ENCODE results near the gene GABPB1. TPM values are rescaled to one million over a fixed set of nuclear protein-coding genes. Genes with fewer than 3 reads are reported as not detected.

The GABPB1 gene
- total RNA-seq, 1 donor from 2014 or later = 85.0 TPM

DNA sequence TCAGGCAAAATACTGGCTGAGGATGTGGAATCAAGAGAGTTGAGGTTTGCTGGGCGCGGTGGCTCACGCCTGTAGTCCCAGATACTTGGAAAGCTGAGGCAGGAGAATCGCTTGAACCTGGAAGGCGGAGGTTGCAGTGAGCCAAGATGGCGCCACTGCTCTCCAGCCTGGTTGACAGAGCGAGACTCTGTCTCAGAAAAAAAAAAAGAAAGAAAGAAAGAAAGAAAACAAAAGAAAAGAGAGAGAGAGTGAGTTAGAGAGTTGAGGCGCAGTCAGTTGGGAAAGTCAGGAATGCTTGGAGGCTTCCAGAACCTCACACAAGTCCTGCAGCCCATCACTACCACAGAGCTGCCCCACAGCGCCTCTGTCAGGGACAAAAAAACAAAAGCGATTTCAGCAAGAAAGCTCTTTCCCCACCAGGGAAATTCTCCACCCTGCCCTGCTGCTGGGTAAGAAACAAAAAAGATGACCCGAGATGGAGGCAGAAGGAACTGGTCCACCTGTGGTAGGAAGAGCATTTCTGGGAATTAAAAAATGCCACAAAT lies 103.3 kb downstream of the GABPB1 start:
- H3K27me3 ChIP-seq (ENCODE audit: control insufficient read depth, insufficient read depth, low read length) = no peaks in the 10 kb centered on the region
- no peak for FAIRE-seq
- TF ChIP-seq, protein P1, sequence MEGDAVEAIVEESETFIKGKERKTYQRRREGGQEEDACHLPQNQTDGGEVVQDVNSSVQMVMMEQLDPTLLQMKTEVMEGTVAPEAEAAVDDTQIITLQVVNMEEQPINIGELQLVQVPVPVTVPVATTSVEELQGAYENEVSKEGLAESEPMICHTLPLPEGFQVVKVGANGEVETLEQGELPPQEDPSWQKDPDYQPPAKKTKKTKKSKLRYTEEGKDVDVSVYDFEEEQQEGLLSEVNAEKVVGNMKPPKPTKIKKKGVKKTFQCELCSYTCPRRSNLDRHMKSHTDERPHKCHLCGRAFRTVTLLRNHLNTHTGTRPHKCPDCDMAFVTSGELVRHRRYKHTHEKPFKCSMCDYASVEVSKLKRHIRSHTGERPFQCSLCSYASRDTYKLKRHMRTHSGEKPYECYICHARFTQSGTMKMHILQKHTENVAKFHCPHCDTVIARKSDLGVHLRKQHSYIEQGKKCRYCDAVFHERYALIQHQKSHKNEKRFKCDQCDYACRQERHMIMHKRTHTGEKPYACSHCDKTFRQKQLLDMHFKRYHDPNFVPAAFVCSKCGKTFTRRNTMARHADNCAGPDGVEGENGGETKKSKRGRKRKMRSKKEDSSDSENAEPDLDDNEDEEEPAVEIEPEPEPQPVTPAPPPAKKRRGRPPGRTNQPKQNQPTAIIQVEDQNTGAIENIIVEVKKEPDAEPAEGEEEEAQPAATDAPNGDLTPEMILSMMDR (IDR thresholded peaks at IDR 0.05; ENCODE audit: insufficient read depth, low read length, severe bottlenecking) = no peak
- no peak overlapping the region for H3K4me3 ChIP-seq (ENCODE audit: low read depth, low read length)
- H3K36me3 ChIP-seq (ENCODE audit: control insufficient read depth, insufficient read depth, low read length) = no peaks in the 10 kb centered on the region
- no peak for DNase-seq (ENCODE audit: low read depth)

DNA sequence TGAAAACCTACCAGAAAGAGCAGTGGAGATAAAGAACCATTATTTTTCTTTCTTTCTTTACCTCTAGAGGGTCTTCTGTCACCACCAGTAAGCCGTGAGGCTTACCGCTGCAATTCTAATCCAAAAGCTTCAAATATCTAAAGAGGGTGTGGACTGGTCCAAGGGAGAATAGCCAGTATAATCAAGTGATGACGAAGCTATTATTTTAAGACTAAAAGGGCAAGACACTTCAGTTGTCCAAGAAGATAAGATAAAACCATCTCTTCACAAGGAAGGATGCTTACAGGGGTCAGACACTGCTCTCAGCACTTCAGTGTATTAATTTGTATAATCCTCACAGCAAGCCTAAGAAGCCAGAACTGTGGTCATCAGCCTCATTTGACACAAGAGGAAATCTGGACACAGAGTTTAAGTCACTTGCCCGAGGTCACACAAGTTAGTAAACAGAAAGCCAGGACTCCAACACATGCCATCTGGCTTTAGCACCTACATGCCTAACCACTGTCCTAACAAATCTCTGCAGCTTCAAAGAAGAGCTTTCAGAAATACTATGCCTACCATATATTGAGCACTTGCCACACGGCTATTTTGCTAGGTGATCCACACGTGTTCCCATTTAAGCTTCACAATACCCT lies 104.1 kb downstream of the GABPB1 start:
- TF ChIP-seq, protein P1 (IDR thresholded peaks at IDR 0.05; ENCODE audit: insufficient read depth, low read length, severe bottlenecking) = no peak
- FAIRE-seq (no peak), DNase-seq (ENCODE audit: low read depth) (no peak)
- no peaks in the 10 kb centered on the region for H3K27me3 ChIP-seq (ENCODE audit: control insufficient read depth, insufficient read depth, low read length)
- no peaks in the 10 kb centered on the region for H3K36me3 ChIP-seq (ENCODE audit: control insufficient read depth, insufficient read depth, low read length)
- H3K4me3 ChIP-seq (ENCODE audit: low read depth, low read length) = no peak overlapping the region

DNA sequence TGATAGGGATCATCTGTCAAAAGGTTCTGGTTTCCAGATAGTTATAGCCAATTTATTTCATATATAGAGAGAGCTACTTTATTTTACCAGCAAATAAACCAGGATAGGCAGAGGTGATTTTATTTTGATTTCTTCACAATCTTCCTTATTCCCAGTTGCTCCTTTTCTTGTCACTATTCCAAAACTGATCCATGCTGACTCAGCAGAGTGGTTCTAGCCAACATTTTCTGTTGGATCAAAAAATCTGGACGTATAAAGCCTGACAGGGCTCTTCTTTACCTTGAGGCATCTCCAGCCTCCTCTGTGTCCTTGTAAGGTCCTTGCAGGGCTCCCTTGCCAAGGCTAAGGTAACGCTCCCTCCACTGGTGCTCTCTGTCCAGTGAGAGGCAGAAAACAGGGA lies 105.3 kb downstream of the GABPB1 start:
- Histone ChIP-seq H3K36me3 (ENCODE audit: control insufficient read depth, insufficient read depth, low read length) (no peaks in the 10 kb centered on the region), H3K27me3 (ENCODE audit: control insufficient read depth, insufficient read depth, low read length) (no peaks in the 10 kb centered on the region), H3K4me3 (ENCODE audit: low read depth, low read length) (no peak overlapping the region)
- TF ChIP-seq, protein P1 (IDR thresholded peaks at IDR 0.05; ENCODE audit: insufficient read depth, low read length, severe bottlenecking) = no peak
- DNase-seq (ENCODE audit: low read depth) = no peak
- FAIRE-seq = no peak

DNA sequence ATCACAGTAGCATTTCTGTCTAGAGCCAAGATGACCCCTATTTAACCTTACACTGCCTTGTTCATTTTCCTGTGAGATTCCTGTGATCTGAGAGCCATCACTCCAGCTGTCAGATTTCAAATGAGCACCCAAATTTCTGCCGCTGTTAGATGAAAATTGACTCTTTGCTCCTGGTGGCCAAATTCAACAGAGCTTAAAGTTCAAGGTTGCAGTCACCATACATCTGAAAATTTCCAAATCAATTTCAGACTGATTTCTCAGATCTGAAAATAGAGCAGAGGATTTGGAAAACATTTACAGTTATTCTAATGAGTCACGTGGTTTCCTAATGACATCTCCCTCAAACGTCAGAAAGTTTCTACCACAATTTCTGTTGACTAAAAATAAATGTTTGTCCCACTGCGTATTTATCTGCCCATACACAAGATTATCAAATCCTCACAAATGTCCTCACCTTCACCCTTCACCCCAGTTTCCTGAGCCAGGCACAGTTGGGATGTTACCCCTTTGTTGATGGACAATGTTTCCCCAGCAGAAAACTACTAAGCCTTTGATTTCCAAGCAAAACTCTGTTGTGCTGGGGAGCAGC lies 105.9 kb downstream of the GABPB1 start:
- no peak for FAIRE-seq
- H3K27me3 ChIP-seq (ENCODE audit: control insufficient read depth, insufficient read depth, low read length) = no peaks in the 10 kb centered on the region

DNA sequence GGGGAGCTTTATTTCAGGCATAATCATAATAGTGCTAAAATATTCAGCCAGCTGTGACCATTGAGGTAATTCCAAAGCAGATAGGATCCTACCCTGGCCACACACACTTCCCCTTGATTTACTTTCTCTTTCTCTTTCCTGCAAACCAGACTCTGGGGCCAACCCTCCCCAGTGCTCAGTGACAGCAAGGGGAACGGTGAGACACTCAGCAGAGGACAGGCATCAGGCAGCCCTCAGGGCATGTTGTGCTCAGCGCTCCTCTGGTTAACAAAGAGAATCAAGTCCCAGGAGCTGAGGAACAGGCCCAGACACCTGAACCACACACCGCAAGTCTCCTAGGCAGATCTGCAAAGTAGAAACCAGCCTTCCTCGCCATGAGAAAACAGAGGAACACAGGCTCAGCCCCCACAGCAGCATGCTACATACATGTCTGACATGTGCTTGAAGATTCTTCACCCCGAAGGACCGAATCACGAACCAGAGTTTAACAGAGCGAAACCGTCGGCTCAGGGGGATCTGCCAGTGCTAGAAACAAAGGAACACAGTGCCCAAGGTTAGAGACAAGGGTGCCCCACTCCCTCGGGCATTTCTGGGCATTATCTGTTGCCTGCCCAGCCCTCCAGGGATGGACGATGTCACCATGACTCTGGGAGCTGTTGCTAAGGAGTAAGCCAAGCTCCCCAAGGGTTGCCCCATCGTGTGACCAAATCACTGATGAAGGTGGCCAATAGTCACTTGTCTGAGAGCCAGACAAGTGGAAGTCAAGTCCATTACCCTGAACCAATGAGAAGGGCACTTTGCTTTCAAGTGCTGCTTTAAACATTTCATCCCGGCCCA lies 107.0 kb downstream of the GABPB1 start:
- Histone ChIP-seq H3K4me3 (ENCODE audit: low read depth, low read length) (no peak overlapping the region), H3K27me3 (ENCODE audit: control insufficient read depth, insufficient read depth, low read length) (no peaks in the 10 kb centered on the region), H3K36me3 (ENCODE audit: control insufficient read depth, insufficient read depth, low read length) (no peaks in the 10 kb centered on the region)
- TF ChIP-seq, protein P1 (IDR thresholded peaks at IDR 0.05; ENCODE audit: insufficient read depth, low read length, severe bottlenecking) = no peak
- DNase-seq (ENCODE audit: low read depth) = peak; percentile 50
- no peak for FAIRE-seq

More for the DNA sequence above, 105.9 kb downstream of the GABPB1 start:
- H3K36me3 ChIP-seq (ENCODE audit: control insufficient read depth, insufficient read depth, low read length) = no peaks in the 10 kb centered on the region
- no peak for DNase-seq (ENCODE audit: low read depth)
- TF ChIP-seq, protein P1 (IDR thresholded peaks at IDR 0.05; ENCODE audit: insufficient read depth, low read length, severe bottlenecking) = no peak
- H3K4me3 ChIP-seq (ENCODE audit: low read depth, low read length) = no peak overlapping the region
